DMS153 treated with DMSO at 0.1 percent for 48 hours (cell line): Measurements from ENCODE around the gene TMPRSS3.

Source experiments
- DNase-seq: peaks from one replicate; lab custom pipeline; 2025; ENCODE audit not compliant: unreplicated experiment; lab: John Stamatoyannopoulos, UW

TMPRSS3 gene

GRCh38 chr21:42374864-42375499 lies 20.9 kb downstream of the TMPRSS3 start:
- DNase-seq = no peak

- DNase-seq = no peak
Observed at GRCh38 chr21:42374457-42374856, 21.4 kb downstream of the TMPRSS3 start.

- DNase-seq = no peak
Observed at GRCh38 chr21:42373908-42374455, 21.9 kb downstream of the TMPRSS3 start.

GRCh38 chr21:42373196-42373907 lies 22.5 kb downstream of the TMPRSS3 start:
- no peak for DNase-seq

GRCh38 chr21:42370894-42371654 lies 24.8 kb downstream of the TMPRSS3 start:
- no peak for DNase-seq

- no peak for DNase-seq
Observed at GRCh38 chr21:42369821-42370220, 26.0 kb downstream of the TMPRSS3 start.

- no peak for DNase-seq
Observed at GRCh38 chr21:42367367-42368165, 28.3 kb downstream of the TMPRSS3 start.

- no peak for DNase-seq
Observed at GRCh38 chr21:42366292-42367010, 29.4 kb downstream of the TMPRSS3 start, which contains the start of gene TFF1. TFF1 (minus strand) TSS chr21:42366535; CDS start chr21:42366495, 40 bp downstream.

GRCh38 chr21:42365770-42366169 lies 30.1 kb downstream of the TMPRSS3 start:
- no peak for DNase-seq

GRCh38 chr21:42364304-42364865 lies 31.5 kb downstream of the TMPRSS3 start:
- no peak for DNase-seq

GRCh38 chr21:42363312-42363711 lies 32.5 kb downstream of the TMPRSS3 start:
- DNase-seq = no peak

- no peak for DNase-seq
Observed at GRCh38 chr21:42362700-42363099, 33.2 kb downstream of the TMPRSS3 start.

GRCh38 chr21:42362198-42362597 lies 33.7 kb downstream of the TMPRSS3 start:
- DNase-seq = no peak

- no peak for DNase-seq
Observed at GRCh38 chr21:42361286-42361685, 34.6 kb downstream of the TMPRSS3 start.

- DNase-seq = no peak
Observed at GRCh38 chr21:42360317-42360716, 35.5 kb downstream of the TMPRSS3 start.

- no peak for DNase-seq
Observed at GRCh38 chr21:42358937-42359336, 36.9 kb downstream of the TMPRSS3 start.

- DNase-seq = no peak
Observed at GRCh38 chr21:42358261-42358660, 37.6 kb downstream of the TMPRSS3 start.

- DNase-seq = no peak
Observed at GRCh38 chr21:42357307-42357706, 38.5 kb downstream of the TMPRSS3 start.

GRCh38 chr21:42356650-42357049 lies 39.2 kb downstream of the TMPRSS3 start:
- no peak for DNase-seq

- DNase-seq = no peak
Observed at GRCh38 chr21:42356046-42356445, 39.8 kb downstream of the TMPRSS3 start.
